ENCODE results near the gene HDLBP.

DNA sequence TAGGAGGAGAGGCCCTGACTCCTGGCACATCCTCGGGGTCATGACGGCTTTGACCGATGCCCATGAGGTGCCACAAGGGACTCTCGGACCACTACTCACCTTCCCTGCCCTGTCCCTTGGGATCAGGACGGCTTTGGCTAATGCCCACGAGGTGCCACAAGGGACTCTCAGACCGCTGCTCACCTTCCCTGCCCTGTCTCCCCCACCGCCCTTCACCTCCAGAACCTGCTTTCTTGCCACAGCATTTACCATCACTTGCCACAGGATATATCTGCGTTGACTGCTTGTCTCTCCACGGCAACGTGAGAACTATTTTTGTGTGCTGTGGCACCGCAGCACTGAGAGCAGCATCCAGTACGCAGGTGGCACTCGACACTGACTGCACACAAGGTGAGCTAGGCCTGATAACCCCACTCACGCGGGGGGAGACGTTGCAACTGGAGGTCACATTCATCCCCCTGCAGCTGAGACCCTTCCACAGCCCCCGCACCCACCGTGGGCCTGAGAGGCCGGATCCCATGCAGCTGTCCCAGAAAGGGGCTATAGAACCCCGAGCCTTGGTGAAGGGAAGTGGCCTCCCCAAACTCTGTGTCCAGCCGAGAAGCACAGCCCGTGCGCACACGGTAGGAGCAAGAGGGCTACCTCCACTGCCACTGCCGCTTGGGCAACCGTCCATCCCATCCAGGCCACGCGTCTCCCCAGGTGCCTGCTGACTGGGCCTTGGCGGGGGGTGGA, 79.4 kb downstream of the HDLBP start:
- TF ChIP-seq POLR2A (IDR thresholded peaks at IDR 0.05; ENCODE audit: low read depth, low read length) (no peak), TAF1 (IDR thresholded peaks at IDR 0.05; ENCODE audit: borderline replicate concordance, low read depth, low read length) (no peak)

All from GM12892 (cell line).